GM12865 (cell line): ENCODE results near the gene SMARCC1.

ENCODE experiments used
- DNase-seq: peaks from one replicate; pipeline ENCODE4 v3.0.0; 2010; ENCODE audit warnings: low read depth
- H3K4me3 ChIP-seq: 2 replicates; pipeline ENCODE4 v1.5.1; 2011; ENCODE audit warnings: mild to moderate bottlenecking, low read depth, low read length, control low read depth
- CTCF ChIP-seq: IDR thresholded peaks from 2 replicates; pipeline ENCODE4 v1.5.1; 2011; ENCODE audit warnings: low read length, control low read depth, low read depth, inconsistent platforms; ENCODE audit not compliant: insufficient read depth; ENCODE audit errors: missing control alignments

SMARCC1 gene

GRCh38 chr3:47783673-47784072 lies 2.0 kb upstream of the SMARCC1 start:
- DNase-seq, result no peak
- H3K4me3 ChIP-seq, result peak overlapping the region; percentile 62
- no peak for TF ChIP-seq CTCF

GRCh38 chr3:47782446-47783308 lies 984 bp upstream of the SMARCC1 start:
- peak; percentile 75 for DNase-seq
- peak overlapping the region; percentile 62 for H3K4me3 ChIP-seq
- no peak for TF ChIP-seq CTCF

- peak; percentile 74 for DNase-seq
- H3K4me3 ChIP-seq, result peak overlapping the region; percentile 99
- no peak for TF ChIP-seq CTCF
These were observed 680 bp downstream of the SMARCC1 start for GRCh38 chr3:47780741-47781684.

- peak overlapping the region; percentile 99 for H3K4me3 ChIP-seq
- no peak for DNase-seq
- no peak for TF ChIP-seq CTCF
These were observed 2.9 kb downstream of the SMARCC1 start for GRCh38 chr3:47778746-47779145.

GRCh38 chr3:47772788-47773187 lies 8.9 kb downstream of the SMARCC1 start:
- no peak for TF ChIP-seq CTCF
- H3K4me3 ChIP-seq, result no peak overlapping the region
- no peak for DNase-seq

- DNase-seq, result no peak
- no peak for TF ChIP-seq CTCF
- H3K4me3 ChIP-seq, result no peak overlapping the region
These were observed 9.6 kb downstream of the SMARCC1 start for GRCh38 chr3:47772047-47772446.
